Stimulated activated CD8-positive, alpha-beta memory T cell treated with anti-CD3 and anti-CD28 coated beads, Interleukin-12 subunit alpha, Interleukin-12 subunit beta, amount 100 ng/mL, for 1 hour (primary cell): ENCODE data around the gene OXTR.
"Not testable (repeated sequence)": the region's sequence is repeated elsewhere in the genome, so short reads cannot be mapped to it uniquely, and the experiment has no call there.

Experiments
- DNase-seq: peaks from one replicate; pipeline ENCODE4 v3.0.0-alpha.2; 2020; ENCODE audit warnings: low read depth

OXTR gene

GRCh38 chr3:8739757-8740504 is 29.5 kb downstream of the OXTR start:
- DNase-seq: no peak

GRCh38 chr3:8738639-8739038 is 30.8 kb downstream of the OXTR start:
- no peak for DNase-seq

GRCh38 chr3:8737823-8738222 is 31.6 kb downstream of the OXTR start:
- no peak for DNase-seq

DNA sequence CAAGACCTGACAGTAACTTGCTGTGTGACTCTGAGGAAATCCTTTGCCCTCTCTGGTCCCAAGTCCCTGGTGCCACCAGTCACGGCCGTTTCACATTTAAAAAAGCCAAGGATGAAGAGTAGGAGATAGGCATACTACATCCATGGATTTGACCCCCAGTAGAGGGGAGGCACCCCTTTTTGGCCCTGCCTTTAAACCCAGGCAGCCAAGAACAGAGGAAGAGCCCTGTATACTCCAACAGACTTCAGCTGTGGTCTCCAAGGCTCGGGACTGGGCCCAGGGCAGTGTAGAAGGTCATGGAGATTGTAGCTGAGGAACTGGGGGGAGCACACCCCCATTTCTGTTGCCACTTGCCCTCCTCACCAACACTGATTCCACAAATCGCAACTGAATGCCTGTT is 32.1 kb downstream of the OXTR start:
- DNase-seq: no peak

DNA sequence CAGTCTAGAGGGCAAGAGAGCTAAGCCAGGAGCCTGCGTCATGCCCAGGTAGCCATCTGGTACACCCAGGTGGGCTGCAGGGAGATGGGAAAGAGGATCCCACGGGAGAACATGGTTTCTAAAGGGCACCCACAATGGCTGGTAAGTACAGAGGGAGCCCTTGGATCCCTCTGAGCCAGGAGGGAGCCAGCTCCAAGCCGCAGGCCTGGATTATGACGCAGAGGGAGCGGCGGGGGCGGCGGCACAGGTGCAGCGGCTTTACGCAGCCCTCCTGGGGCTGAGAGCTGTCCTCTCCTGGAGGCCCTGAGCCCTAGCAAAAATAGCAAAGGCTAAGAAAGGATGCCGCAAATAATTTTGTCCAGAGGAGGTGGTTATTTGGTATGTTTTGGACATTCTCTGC is 33.0 kb downstream of the OXTR start:
- DNase-seq: no peak

- DNase-seq: no peak
Measured at GRCh38 chr3:8734908-8735307, 34.5 kb downstream of the OXTR start.

GRCh38 chr3:8734137-8734878 is 35.1 kb downstream of the OXTR start:
- DNase-seq: no peak

DNA sequence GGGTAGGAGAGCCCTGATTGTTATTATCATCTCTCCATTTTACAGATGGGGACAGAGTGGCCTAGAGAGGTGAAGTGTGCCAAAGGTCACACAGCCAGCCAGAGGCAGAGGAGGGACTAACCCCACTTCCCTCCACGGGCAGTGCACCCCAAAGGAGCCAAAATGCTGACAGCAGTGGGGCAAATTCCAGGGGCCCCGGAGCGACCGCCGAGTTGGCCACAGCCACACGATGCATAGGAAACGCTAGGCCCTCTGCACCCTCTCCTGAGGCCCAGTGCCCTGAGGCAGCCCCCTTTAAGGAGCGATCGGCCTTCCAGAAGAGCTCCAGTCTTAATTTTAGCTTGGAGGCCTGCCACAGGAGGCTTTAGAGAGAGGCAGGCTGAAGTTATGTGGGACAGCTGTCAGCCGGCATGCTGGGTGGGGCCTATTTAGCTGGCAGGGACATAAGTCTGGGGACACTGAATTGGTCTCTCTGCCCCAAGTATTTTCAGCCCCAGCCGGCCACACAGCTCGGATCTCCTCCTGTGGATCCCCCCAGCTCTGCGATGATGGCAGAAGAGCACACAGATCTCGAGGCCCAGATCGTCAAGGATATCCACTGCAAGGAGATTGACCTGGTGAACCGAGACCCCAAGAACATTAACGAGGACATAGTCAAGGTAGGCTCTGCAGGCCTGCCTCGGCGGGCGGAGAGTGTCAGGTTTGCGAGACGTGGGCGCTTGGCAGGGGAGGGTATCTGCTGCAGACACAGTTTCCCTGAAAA is 35.9 kb downstream of the OXTR start, which contains the start of gene CAV3:
TSS of gene CAV3 (plus strand) at position 471 of the 763 bp plus-strand sequence. CDS start at position 546, 75 bp downstream.
- no peak for DNase-seq

DNA sequence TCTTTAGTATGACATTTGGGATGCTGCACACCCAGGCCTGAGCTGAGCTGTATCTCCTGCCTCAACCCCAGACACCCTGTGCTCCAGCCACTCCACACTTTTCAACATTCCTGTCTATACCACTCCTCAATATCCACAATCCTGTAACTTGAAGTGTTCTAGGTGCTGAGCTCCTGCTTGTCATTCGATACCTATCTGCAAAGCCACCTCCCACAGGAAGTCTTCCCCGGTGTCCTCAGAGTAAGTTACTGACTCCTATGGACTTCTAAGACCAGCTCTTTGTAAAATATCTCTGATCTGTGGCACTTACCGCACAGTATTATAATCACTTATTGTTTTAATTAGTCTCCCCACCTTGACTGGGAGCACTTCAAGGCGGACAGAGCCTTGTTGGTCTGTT is 37.0 kb downstream of the OXTR start:
- no peak for DNase-seq

GRCh38 chr3:8730656-8731055 is 38.8 kb downstream of the OXTR start:
- DNase-seq: no peak

GRCh38 chr3:8729479-8729878 is 39.9 kb downstream of the OXTR start:
- DNase-seq: no peak

- no peak for DNase-seq
Measured at GRCh38 chr3:8727605-8728512, 41.6 kb downstream of the OXTR start.

- no peak for DNase-seq
Measured at GRCh38 chr3:8724108-8724752, 45.2 kb downstream of the OXTR start.

- DNase-seq: no peak
Measured at GRCh38 chr3:8723612-8724011, 45.8 kb downstream of the OXTR start.

GRCh38 chr3:8722808-8723207 is 46.6 kb downstream of the OXTR start:
- no peak for DNase-seq

- DNase-seq: not testable (repeated sequence)
Measured at GRCh38 chr3:8715757-8716156, 53.7 kb downstream of the OXTR start.

DNA sequence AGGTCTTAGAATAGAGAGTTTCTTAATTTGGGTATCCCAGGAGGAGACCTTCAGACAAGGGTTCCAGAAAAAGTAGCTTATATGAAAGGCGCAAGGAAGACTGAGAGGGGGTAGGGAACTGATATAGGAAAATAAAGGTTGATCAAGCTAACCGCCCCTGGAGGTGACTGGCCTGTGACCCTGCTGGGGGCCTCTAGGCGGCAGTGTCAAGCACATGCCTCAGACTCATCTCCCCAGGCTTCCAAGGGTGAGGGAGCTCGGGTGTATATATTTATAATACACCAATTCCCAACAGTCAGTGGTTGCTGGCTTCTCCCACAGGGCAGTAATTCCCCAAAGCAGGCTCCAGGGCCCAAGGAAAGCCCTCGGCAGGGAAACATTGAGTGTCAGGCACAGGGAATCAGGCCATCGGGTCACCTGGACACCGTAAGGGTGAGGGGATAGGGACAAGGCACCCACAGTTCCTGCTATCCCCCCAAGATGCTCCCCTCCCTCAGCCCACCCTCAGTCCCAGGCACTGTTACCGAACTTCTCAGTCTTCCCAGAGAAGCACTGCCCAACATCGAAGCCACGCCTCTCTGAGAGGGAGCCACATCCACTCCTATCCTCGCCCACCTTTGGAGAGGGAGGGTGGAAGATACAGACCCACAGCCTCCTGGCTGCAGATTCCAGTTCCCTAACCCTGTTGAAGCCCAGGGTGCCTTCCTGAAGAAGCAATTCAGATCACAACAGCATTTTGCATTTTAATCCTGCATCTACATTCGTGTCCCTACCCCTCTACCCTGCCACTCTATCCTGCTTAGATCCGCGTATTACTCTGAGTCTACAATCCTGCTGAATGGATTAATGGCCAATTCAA is 55.3 kb downstream of the OXTR start:
- DNase-seq: no peak

DNA sequence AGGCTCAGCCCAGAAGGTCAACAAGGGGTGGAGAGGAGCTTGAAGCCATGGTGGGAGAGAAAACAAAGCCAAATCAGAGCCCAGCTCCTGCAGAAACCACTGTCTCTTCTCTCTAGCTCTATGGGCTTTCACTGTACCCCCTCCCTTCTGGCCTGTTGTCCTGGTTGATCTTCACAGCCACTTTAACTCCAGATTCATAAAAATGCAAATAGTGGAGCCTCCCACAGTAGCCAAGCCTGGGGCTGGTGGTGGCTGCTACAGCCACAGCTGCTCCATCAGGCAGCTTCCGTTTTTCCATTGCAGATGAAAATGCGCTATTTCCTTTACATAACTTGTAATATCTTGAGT is 56.5 kb downstream of the OXTR start:
- no peak for DNase-seq

GRCh38 chr3:8712045-8712907 is 57.1 kb downstream of the OXTR start:
- no peak for DNase-seq
